ENCODE data around the gene IL1R2.
"Not testable (repeated sequence)": the region's sequence is repeated elsewhere in the genome, so short reads cannot be mapped to it uniquely, and the experiment has no call there.

Gene IL1R2

GRCh38 chr2:102061962-102062795 lies 70.4 kb downstream of the IL1R2 start:
- DNase-seq (ENCODE audit: low read depth): no peak

GRCh38 chr2:102062802-102063201 lies 71.0 kb downstream of the IL1R2 start:
- no peak for DNase-seq (ENCODE audit: low read depth)

- DNase-seq (ENCODE audit: low read depth): no peak
These were observed 71.7 kb downstream of the IL1R2 start for GRCh38 chr2:102063487-102063911.

GRCh38 chr2:102063941-102064678 lies 72.3 kb downstream of the IL1R2 start:
- DNase-seq (ENCODE audit: low read depth): no peak

GRCh38 chr2:102064679-102065674 lies 73.2 kb downstream of the IL1R2 start:
- no peak for DNase-seq (ENCODE audit: low read depth)

GRCh38 chr2:102065675-102066252 lies 74.0 kb downstream of the IL1R2 start:
- no peak for DNase-seq (ENCODE audit: low read depth)

- DNase-seq (ENCODE audit: low read depth): no peak
These were observed 74.8 kb downstream of the IL1R2 start for GRCh38 chr2:102066554-102066953.

- DNase-seq (ENCODE audit: low read depth): not testable (repeated sequence)
These were observed 76.4 kb downstream of the IL1R2 start for GRCh38 chr2:102068126-102068525.

GRCh38 chr2:102069311-102069974 lies 77.7 kb downstream of the IL1R2 start:
- DNase-seq (ENCODE audit: low read depth): no peak

GRCh38 chr2:102070058-102070642 lies 78.4 kb downstream of the IL1R2 start:
- no peak for DNase-seq (ENCODE audit: low read depth)

GRCh38 chr2:102072741-102073140 lies 81.0 kb downstream of the IL1R2 start:
- DNase-seq (ENCODE audit: low read depth): no peak

GRCh38 chr2:102073168-102073724 lies 81.5 kb downstream of the IL1R2 start:
- DNase-seq (ENCODE audit: low read depth): no peak

GRCh38 chr2:102074152-102074783 lies 82.5 kb downstream of the IL1R2 start:
- DNase-seq (ENCODE audit: low read depth): no peak

- DNase-seq (ENCODE audit: low read depth): no peak
These were observed 83.7 kb downstream of the IL1R2 start for GRCh38 chr2:102075479-102075878.

- DNase-seq (ENCODE audit: low read depth): no peak
These were observed 84.8 kb downstream of the IL1R2 start for GRCh38 chr2:102076512-102076911.

Data from stimulated activated CD8-positive, alpha-beta memory T cell treated with anti-CD3 and anti-CD28 coated beads, Interleukin-7, amount 100 ng/mL, for 24 hours (primary cell).